GM12865 (cell line): ENCODE data around the gene SPTBN2.

Experiments used
- DNase-seq: peaks from one replicate; pipeline ENCODE4 v3.0.0; 2010; ENCODE audit warnings: low read depth
- H3K4me3 ChIP-seq: 2 replicates; pipeline ENCODE4 v1.5.1; 2011; ENCODE audit warnings: mild to moderate bottlenecking, low read depth, low read length, control low read depth
- CTCF ChIP-seq: IDR thresholded peaks from 2 replicates; pipeline ENCODE4 v1.5.1; 2011; ENCODE audit warnings: low read length, control low read depth, low read depth, inconsistent platforms; ENCODE audit not compliant: insufficient read depth; ENCODE audit errors: missing control alignments

The SPTBN2 gene

GRCh38 chr11:66676931-66677598, 52.0 kb downstream of the SPTBN2 start:
- TF ChIP-seq CTCF = no peak
- peak overlapping the region; percentile 69 for H3K4me3 ChIP-seq
- DNase-seq = peak; percentile 15

GRCh38 chr11:66676282-66676919, 52.6 kb downstream of the SPTBN2 start:
- no peak for TF ChIP-seq CTCF
- H3K4me3 ChIP-seq = no peak overlapping the region
- DNase-seq = no peak

GRCh38 chr11:66674964-66675602, 53.9 kb downstream of the SPTBN2 start:
- no peak overlapping the region for H3K4me3 ChIP-seq
- no peak for DNase-seq
- no peak for TF ChIP-seq CTCF

- no peak for DNase-seq
- H3K4me3 ChIP-seq = no peak overlapping the region
- no peak for TF ChIP-seq CTCF
Observed at GRCh38 chr11:66670816-66671215, 58.2 kb downstream of the SPTBN2 start.

- no peak for TF ChIP-seq CTCF
- no peak for DNase-seq
- no peak overlapping the region for H3K4me3 ChIP-seq
Observed at GRCh38 chr11:66665369-66665768, 63.6 kb downstream of the SPTBN2 start.

- no peak overlapping the region for H3K4me3 ChIP-seq
- no peak for TF ChIP-seq CTCF
- no peak for DNase-seq
Observed at GRCh38 chr11:66663741-66664296, 65.2 kb downstream of the SPTBN2 start.
